ENCODE measurements around the gene DPY19L3.
A peak's percentile ranks its signal among the peaks of the same experiment; 100 is the strongest.

- TF ChIP-seq CTCF (IDR thresholded peaks at IDR 0.05) (no peak), POLR2A (IDR thresholded peaks at IDR 0.05) (peak; percentile 68)
These were observed at the start of gene DPY19L3 for GRCh38 chr19:32405431-32406160.

Measured in testis (tissue), 2 donors.